Measurements from ENCODE around the gene IGF2BP1. TPM values are rescaled to one million over a fixed set of nuclear protein-coding genes. Genes with fewer than 3 reads are reported as not detected.
"Not testable (repeated sequence)": the region's sequence is repeated elsewhere in the genome, so short reads cannot be mapped to it uniquely, and the experiment has no call there.

IGF2BP1 gene
- total RNA-seq, 1 experiment from 2014 or later: not detected

DNA sequence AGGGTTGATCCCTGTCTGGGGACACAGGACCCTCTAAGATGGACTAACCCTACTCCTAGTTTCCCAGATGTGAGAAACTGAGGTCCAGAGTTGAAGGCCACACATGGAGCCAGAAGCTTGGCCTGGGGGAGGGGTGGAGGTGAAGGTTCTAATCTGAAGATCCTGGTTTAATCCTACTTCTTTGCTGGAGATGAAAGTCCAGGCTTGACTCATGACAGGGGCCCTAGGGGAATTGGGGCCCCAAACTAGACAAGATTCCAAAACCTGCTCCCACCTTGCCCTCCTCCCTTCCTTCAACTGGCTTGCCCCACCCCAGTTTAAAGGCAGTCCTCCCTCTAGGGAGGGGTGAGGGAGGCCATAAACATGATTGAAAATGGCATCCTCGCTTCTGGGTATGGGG lies 21.6 kb downstream of the IGF2BP1 start:
- DNase-seq (ENCODE audit: low spot score): no peak

DNA sequence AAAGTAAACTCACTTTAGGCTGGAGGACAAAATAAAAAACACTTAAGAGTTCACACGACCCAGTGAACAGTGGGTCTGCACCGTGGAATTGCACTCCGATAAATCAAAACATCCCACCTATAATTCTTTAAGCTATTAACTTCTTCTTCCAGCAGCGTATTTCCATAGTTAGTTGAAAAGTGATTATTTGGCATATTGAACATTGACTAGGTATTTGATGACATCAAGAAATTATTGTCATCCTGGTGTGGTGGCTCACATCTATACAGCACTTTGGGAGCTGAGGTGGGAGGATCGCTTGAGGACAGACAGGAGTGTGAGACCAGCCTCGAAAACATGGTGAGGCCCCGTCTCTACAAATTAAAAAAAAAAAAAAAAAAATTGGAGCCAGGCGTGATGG lies 23.4 kb downstream of the IGF2BP1 start:
- no peak for DNase-seq (ENCODE audit: low spot score)

DNA sequence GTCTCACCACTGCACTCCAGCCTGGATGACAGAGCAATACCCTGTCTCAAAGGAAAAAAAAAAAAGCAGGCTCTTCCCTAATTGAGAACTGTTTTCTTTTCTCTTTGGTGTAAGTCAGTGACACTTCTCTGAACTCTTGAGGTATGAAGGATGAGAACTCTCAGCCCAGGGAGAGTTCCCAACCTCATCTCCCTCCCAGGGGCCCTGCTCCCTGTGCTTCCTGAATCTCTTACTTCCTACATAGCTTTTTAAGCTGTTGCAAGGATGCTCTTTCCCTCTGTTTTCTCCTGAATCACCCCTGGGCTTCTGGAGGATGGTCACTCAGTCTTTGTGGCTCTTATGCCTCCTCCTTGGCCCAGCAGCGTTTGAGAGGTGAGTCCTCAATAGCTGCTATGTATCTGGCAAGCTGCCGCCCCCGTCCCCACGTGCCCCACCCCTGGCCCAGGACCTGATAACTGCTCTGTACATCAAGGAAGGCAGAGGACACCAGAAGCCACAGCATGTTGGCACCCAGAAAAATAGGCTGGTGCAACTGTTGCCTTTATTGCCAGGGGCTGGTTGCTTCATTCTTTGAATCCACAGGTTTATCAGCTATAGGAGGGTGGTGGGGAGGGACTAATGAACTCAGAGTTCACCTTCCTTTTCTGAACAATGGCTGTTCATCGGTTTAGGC lies 24.0 kb downstream of the IGF2BP1 start:
- no peak for DNase-seq (ENCODE audit: low spot score)

DNA sequence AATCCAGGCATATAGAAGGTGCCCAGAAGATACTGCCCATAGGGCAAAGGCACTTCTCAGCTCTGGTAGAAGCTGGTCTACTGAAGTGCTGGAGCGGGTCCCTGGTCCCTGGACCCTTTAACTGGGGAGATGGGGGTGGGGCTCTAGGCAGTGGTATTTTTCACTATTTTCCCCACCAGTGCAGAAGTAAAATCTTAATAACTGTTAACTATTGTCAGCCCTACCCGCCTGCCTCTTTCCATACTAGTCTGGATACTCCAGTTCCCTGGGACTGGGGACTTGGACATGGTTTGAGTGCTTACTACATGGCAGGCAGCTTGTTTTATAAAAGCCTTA lies 24.6 kb downstream of the IGF2BP1 start:
- no peak for DNase-seq (ENCODE audit: low spot score)

DNA sequence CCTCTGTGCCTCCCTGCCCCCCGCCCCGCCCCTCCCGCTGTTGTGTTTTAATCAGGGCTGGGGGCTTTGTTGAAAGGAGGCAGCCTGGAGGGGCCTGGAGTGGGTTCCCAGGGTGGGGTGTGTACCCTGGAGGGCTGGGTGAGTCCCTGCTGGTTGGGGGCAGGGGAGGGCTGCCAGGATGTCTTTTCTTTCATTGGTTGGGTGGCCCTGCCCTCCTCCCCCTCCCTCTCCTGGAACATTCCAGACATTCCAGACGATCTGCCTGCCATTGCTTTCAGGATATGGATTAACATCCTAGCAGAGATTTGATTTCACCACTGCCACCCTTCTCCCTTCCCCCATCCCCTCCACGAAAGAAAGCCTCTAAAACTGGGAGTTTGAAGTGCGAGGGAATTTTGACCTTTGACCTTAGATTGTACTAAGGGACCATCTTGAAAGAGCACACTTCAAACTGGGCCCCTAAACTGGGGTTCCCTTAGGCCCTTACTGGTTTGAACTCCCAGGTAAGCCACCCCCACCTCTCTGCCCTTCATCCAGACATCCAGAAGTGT lies 25.3 kb downstream of the IGF2BP1 start:
- no peak for DNase-seq (ENCODE audit: low spot score)

DNA sequence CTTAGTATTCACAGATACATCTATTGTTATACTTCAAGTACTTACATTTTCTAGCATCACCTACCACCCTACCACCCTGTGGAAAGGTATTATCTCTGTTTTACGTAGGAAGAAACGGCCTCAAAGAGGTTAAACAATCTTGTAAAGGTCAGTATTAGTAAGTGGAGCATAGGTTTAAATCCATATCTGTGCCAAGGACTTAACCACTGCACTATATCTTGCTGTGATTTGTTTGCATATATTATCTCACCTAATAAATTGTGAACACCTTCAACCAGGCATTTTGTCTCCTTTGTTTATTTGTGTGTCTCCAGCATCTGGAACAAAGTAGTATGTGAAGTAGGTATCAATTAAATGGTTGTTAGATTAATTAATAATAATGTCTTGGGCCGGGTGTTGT lies 27.3 kb downstream of the IGF2BP1 start:
- DNase-seq (ENCODE audit: low spot score): no peak

DNA sequence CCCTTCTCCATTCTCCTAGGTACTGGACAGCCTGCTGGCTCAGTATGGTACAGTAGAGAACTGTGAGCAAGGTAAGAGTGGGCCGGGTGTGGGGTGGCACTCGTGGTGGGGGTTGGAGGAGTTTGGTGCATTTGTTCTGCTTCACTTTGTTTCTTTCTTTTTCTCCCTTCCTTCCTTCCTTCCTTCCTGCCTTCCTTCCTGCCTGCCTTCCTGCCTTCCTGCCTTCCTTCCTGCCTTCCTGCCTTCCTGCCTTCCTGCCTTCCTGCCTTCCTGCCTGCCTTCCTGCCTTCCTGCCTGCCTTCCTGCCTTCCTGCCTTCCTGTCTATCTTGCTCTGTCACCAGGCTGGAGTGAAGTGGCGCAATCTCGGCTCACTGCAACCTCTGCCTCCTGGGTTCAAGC lies 29.3 kb downstream of the IGF2BP1 start:
- DNase-seq (ENCODE audit: low spot score): not testable (repeated sequence)

DNA sequence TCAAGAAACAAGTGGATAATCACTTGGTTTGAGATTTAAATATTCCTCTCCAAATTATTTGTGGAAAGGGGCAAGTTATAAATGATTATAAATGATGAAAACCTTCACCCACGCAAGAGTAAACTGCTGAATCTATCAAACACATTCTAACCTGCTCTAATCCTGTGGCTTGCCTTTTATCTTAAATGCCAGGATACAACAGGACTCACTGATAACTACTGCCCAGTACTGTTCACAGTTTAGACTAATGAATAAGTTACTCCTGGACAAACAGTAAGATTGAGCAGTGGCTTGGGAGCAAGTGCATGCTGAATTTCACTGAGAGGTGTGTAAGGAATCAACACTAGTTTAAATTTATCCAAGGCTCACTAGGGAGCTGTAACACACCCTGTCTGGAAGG lies 31.1 kb downstream of the IGF2BP1 start:
- no peak for DNase-seq (ENCODE audit: low spot score)

DNA sequence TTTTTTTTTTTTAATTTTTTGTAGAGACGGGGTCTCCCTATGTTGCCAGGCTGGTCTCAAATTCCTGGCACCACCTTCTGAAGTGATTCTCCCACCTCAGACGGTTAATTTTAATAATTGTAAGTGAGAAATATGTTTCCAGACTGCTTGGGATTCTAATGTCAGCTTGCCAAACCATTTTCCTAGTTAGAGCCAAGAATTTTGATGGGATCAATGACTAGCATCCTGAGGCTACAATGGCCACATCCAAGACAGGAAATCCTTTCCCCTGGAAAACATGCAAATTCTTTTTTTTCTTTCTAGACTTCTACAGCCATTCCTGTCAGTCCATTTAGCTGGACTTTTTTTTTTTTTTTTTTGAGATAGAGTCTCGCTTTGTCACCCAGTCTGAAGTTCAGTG lies 32.6 kb downstream of the IGF2BP1 start:
- DNase-seq (ENCODE audit: low spot score): no peak

DNA sequence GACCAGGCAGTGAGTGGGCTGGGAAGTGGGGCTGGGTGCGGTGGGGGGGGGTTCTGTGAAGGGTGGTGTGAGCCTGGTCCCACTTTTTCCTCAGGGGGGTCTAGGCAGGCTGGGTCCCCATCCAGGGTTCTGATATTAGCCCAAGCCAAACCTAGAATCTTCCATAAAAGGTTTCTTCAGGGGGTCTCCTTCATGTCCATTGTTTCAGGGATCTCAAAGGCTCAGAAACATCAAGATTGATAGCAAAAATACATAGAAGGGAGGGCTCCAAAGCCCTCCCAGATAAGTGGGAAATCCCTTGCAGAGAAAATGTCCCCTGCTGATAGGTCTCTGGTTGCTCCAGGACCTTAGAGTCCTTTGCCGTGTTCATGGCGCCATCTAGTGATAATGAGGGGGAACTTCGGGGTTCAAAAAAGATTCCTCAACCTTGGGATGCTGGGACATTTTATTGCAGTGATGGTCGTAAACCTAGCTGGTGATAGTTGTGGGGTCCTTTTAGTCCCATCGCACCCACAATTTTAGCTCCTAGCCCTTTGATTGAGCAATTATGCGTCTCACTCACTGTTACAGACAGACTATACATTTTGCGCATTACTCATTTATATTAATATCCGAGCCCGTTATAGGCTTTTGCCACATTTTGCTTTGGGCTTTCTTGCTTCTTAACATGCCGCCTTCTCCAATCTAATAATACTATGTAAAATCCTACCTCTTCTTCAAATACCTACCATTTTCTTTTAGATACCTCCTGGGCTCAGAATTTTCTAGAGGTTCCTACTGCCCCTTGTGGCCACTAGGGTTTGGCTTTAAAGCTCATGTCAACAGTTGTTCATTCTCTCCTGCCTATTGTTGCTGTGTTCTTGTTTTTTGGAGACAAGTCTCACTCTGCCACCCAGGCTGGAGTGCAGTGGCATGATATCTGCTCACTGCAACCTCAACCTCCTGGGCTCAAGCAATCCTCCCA lies 35.1 kb downstream of the IGF2BP1 start:
- peak; percentile 85 for DNase-seq (ENCODE audit: low spot score)

DNA sequence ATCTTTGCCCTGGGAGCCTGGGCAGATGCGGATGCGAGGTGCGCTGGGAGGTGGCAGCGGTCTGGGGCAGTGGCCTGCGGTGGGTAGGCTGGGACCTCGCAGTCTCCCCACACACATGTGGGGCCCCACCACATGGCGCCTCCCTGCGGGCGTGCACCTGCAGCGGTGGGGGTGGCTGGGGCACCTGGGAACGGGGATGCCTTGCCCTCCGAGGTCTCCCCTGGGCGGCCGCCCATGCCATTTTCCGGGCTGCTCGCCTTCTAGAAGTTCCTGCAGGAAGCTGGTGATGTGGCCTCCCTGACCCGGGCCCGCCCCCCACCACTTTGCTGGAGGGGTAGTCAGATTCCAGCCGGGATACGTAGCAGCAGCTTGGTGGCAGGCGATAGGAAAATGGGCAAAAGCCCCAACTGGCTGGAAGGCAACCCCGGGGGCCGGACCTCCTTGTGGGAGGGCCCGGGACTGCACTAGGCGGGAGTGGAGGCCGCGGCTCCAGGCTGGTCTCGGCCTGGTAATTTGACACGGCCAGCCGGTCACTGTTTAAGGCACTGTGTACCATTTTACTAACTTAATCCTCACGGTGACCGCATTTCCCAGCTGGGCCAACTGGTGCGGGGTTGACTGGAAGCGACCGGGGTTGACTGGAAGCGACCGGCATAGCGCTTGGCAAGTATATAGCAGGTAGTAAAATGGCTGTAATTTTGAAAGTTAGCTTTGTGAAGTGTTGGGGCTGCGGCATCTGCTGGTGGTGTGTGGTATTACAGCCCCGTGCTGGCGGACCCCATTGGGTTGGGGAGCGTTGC lies 38.5 kb downstream of the IGF2BP1 start:
- DNase-seq (ENCODE audit: low spot score): peak; percentile 65

DNA sequence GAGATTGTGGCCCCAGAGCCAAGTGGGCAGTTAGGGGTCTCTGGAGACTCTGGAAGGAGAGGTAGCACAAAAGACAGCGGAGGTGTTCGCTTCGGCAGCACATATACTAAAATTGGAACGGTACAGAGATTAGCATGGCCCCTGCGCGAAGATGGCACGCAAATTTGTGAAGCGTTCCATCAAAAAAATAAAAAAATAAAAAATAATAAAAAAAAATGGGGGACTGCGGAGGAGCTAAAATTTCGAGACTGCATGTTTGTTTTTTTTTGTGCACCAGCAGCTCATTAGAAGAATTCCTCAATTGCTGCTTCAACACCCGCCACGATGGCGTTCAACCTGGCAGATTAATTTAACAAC lies 39.1 kb downstream of the IGF2BP1 start:
- DNase-seq (ENCODE audit: low spot score): no peak

DNA sequence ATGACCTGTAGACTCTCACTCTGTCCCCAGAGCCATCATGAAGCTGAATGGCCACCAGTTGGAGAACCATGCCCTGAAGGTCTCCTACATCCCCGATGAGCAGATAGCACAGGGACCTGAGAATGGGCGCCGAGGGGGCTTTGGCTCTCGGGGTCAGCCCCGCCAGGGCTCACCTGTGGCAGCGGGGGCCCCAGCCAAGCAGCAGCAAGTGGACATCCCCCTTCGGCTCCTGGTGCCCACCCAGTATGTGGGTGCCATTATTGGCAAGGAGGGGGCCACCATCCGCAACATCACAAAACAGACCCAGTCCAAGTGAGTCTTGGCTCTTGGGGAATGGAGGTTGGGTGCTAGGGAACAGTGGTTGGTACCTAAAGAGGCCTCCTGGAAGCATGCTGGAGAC lies 41.0 kb downstream of the IGF2BP1 start:
- DNase-seq (ENCODE audit: low spot score): no peak

DNA sequence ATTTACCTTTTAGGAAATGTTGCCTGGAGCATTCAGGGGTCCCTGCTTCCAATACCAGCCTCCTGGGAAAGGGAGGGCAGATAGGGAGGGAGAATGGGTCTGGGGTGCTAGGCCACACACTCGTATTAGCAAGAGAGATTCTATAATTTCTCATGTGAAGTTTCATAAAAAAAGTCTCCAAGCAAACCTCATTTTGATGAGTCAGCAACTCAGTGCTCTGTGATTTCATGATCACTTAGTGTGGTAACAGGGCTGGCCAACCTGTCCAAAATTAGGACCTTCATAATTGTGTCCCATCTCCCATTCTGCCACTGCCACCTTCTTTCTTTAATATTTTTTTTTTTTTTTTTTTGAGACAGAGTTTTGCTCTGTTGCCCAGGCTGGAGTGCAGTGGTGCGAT lies 41.4 kb downstream of the IGF2BP1 start:
- DNase-seq (ENCODE audit: low spot score): no peak

DNA sequence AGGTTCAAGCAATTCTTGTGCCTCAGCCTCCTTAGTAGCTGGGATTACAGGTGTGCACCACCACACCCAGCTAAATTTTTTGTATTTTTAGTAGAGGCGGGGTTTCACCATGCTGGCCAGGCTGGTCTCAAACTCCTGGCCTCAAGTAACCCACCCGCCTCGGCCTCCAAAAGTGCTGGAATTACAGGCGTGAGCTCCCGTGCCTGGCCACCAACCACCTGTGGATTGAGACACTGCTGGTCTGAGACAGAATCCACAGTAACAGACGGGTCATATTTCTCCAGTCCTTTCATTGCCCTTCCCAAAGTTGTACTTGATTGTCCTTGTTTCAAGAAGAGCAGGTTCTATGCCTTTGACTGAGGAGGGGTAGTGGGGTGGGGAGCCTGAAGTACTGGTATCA lies 42.3 kb downstream of the IGF2BP1 start:
- DNase-seq (ENCODE audit: low spot score): not testable (repeated sequence)

DNA sequence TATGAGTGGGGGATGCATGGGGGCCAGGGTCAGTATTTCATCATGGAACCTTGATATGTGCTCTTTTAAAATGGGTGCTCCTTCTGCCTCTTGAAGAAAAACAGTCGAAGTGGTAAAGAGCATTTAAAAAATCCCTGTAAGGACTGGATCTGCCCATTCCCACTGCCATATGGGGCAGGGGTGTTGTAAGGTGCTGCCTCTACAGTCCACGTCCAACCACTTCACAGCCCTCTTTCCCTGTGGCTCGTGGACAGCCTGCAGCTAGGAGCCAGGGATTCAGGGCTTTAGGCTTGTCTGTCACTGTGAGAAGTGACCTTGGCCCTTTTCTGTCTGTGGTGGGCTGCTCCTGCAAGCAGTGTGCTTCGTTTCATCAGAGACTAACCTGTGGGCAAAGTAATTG lies 44.3 kb downstream of the IGF2BP1 start:
- no peak for DNase-seq (ENCODE audit: low spot score)

DNA sequence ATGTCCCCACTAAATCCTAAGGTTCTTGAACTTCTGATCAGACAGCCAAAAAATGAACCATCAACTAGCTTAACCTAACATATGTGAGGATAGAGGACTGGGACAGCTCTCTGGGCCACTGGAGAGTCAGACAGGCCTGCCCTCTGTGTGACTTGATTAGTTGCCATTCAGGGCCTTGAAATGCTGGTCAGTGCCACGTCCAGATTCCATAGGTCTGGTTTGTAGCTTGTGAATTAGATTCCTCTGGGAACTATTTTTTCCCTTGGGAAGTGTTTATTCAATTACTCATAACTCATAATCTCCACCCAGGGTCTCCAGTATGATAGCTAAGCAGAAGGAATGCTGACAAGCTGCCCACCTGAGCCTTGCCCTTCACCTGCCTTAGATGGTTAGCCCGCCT lies 48.2 kb downstream of the IGF2BP1 start:
- DNase-seq (ENCODE audit: low spot score): no peak

DNA sequence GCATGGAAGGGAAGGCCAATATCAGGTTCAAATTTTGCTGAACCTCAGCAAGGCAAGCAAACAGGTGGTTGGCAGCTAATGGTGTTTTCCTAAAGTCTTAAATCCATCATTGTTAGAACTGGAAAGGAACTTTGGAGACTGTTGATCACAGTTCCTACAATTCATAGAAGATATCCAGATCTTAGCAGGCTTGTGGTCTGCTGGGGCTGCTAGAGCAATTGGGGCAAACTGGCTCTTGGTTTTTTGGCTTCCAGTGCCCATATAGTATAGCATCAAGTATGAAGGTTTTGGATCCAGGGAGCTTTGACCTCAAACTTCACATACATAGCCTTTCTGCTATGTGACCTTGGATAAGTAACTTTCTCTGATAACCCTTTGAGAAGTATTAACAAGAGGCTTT lies 49.7 kb downstream of the IGF2BP1 start:
- DNase-seq (ENCODE audit: low spot score): no peak

DNA sequence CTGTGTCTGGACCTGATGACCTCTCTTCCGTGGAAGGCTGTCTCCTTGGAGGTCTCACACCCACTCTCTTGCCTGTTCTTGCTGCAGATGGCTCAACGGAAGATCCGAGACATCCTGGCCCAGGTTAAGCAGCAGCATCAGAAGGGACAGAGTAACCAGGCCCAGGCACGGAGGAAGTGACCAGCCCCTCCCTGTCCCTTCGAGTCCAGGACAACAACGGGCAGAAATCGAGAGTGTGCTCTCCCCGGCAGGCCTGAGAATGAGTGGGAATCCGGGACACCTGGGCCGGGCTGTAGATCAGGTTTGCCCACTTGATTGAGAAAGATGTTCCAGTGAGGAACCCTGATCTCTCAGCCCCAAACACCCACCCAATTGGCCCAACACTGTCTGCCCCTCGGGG lies 52.1 kb downstream of the IGF2BP1 start:
- no peak for DNase-seq (ENCODE audit: low spot score)

DNA sequence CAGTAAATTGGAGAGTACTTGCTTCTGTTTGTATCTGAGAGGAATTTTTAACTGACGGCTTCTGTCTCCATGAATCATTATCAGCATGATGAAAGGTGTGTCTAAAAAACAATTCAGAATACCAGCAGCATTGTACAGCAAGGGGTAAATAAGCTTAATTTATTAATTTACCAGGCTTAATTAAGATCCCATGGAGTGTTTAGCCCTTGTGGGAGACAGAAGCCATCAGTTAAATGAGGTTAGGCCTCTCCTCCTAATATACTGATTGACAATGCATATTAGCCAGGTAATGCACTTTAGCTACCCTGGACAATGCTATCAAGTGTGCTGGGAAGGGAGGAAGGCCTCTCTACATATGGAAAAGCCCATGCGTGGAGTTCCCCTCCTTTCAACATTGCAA lies 53.4 kb downstream of the IGF2BP1 start:
- DNase-seq (ENCODE audit: low spot score): no peak

DNA sequence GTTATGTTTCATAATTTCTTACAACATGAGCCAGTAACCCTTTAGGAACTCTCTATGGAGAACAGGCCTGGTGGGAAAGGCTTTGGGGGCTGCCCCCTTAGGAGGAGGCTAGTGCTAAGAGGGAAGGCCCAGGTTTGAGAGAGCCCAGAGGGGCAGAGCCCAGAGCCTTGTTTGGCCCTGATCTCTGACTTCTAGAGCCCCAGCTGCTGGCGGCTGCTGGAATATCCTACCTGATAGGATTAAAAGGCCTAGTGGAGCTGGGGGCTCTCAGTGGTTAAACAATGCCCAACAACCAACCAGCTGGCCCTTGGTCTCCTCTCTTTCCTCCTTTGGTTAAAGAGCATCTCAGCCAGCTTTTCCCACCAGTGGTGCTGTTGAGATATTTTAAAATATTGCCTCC lies 54.1 kb downstream of the IGF2BP1 start:
- DNase-seq (ENCODE audit: low spot score): no peak

DNA sequence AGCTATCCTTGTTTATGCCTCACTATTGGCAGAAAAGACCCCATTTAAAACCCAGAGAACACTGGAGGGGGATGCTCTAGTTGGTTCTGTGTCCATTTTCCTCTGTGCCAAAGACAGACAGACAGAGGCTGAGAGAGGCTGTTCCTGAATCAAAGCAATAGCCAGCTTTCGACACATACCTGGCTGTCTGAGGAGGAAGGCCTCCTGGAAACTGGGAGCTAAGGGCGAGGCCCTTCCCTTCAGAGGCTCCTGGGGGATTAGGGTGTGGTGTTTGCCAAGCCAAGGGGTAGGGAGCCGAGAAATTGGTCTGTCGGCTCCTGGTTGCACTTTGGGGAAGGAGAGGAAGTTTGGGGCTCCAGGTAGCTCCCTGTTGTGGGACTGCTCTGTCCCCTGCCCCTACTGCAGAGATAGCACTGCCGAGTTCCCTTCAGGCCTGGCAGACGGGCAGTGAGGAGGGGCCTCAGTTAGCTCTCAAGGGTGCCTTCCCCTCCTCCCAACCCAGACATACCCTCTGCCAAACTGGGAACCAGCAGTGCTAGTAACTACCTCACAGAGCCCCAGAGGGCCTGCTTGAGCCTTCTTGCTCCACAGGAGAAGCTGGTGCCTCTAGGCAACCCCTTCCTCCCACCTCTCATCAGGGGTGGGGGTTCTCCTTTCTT lies 56.1 kb downstream of the IGF2BP1 start:
- DNase-seq (ENCODE audit: low spot score): no peak

Measured in HT-29 (cell line).